Measurements from ENCODE around the gene OR10K1.
"Not testable (repeated sequence)": the region's sequence is repeated elsewhere in the genome, so short reads cannot be mapped to it uniquely, and the experiment has no call there.

The OR10K1 gene, protein sequence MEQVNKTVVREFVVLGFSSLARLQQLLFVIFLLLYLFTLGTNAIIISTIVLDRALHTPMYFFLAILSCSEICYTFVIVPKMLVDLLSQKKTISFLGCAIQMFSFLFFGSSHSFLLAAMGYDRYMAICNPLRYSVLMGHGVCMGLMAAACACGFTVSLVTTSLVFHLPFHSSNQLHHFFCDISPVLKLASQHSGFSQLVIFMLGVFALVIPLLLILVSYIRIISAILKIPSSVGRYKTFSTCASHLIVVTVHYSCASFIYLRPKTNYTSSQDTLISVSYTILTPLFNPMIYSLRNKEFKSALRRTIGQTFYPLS

DNA sequence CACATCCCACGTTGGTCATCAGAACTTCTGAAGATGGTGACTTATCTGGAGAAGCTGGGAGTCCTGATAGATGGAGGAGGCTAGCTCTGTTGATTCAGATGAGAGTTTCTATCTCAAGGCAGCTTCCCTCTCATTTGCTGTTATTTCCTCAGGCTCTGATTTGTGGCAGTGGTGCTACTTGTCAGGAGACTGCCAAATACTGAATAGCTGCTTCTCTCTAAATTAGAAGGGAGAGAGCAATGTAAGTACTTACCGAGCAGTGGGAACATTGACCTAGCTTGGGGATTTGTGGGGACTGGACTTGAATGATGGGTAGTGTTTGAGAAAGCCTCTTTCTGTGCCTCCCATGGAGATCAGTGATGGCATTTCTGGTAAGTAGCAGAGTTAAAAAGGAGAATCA, at the start of gene OR10K1:
Gene OR10K1, plus strand, starts transcription at position 301 of the 400 bp plus-strand sequence. CDS start 3,728 bp downstream, outside the sequence.
- no peak for DNase-seq (ENCODE audit: low spot score)
- in situ Hi-C loops (cut with MboI; ENCODE audit: low pct_unique_long_range_greater_than_20kb, low sequenced_read_pairs, unreplicated experiment): no loop called here
- TF ChIP-seq, protein P1, sequence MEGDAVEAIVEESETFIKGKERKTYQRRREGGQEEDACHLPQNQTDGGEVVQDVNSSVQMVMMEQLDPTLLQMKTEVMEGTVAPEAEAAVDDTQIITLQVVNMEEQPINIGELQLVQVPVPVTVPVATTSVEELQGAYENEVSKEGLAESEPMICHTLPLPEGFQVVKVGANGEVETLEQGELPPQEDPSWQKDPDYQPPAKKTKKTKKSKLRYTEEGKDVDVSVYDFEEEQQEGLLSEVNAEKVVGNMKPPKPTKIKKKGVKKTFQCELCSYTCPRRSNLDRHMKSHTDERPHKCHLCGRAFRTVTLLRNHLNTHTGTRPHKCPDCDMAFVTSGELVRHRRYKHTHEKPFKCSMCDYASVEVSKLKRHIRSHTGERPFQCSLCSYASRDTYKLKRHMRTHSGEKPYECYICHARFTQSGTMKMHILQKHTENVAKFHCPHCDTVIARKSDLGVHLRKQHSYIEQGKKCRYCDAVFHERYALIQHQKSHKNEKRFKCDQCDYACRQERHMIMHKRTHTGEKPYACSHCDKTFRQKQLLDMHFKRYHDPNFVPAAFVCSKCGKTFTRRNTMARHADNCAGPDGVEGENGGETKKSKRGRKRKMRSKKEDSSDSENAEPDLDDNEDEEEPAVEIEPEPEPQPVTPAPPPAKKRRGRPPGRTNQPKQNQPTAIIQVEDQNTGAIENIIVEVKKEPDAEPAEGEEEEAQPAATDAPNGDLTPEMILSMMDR (IDR thresholded peaks at IDR 0.05; ENCODE audit: extremely low read depth, insufficient read depth, missing control alignments): no peak

GRCh38 chr1:158414651-158415345, 46.8 kb upstream of the OR10K1 start:
- TF ChIP-seq, protein P1 (IDR thresholded peaks at IDR 0.05; ENCODE audit: extremely low read depth, insufficient read depth, missing control alignments): no peak
- DNase-seq (ENCODE audit: low spot score): no peak
- in situ Hi-C loops (cut with MboI; ENCODE audit: low pct_unique_long_range_greater_than_20kb, low sequenced_read_pairs, unreplicated experiment): no loop called here

- TF ChIP-seq, protein P1 (IDR thresholded peaks at IDR 0.05; ENCODE audit: extremely low read depth, insufficient read depth, missing control alignments): no peak
- DNase-seq (ENCODE audit: low spot score): no peak
- in situ Hi-C loops (cut with MboI; ENCODE audit: low pct_unique_long_range_greater_than_20kb, low sequenced_read_pairs, unreplicated experiment): no loop called here
These were observed 44.0 kb upstream of the OR10K1 start for GRCh38 chr1:158417586-158417985.

DNA sequence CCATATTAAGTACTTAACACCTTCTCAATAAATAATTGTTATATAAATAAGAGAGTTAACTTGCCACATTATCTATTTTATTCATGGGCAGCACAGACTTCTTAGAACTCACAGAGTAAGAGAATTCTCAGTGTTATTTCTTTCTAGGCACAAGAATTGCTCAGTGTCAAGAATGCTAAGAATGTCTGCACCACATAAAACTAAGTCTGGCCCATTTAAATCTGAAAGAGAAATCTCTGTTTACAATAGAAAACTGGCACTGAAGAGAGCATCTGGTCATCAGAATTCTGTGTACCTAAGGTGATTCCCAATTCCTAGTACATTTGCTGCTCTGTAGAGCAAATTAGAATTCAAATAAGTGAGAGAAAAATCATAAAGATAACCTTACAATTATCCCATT, 39.4 kb upstream of the OR10K1 start:
- DNase-seq (ENCODE audit: low spot score): no peak
- in situ Hi-C loops (cut with MboI; ENCODE audit: low pct_unique_long_range_greater_than_20kb, low sequenced_read_pairs, unreplicated experiment): no loop called here
- TF ChIP-seq, protein P1 (IDR thresholded peaks at IDR 0.05; ENCODE audit: extremely low read depth, insufficient read depth, missing control alignments): no peak

GRCh38 chr1:158425027-158425426, 36.6 kb upstream of the OR10K1 start:
- in situ Hi-C loops (cut with MboI; ENCODE audit: low pct_unique_long_range_greater_than_20kb, low sequenced_read_pairs, unreplicated experiment): no loop called here
- TF ChIP-seq, protein P1 (IDR thresholded peaks at IDR 0.05; ENCODE audit: extremely low read depth, insufficient read depth, missing control alignments): no peak
- no peak for DNase-seq (ENCODE audit: low spot score)

- TF ChIP-seq, protein P1 (IDR thresholded peaks at IDR 0.05; ENCODE audit: extremely low read depth, insufficient read depth, missing control alignments): no peak
- in situ Hi-C loops (cut with MboI; ENCODE audit: low pct_unique_long_range_greater_than_20kb, low sequenced_read_pairs, unreplicated experiment): no loop called here
- no peak for DNase-seq (ENCODE audit: low spot score)
These were observed 35.5 kb upstream of the OR10K1 start, which contains the start of gene OR10K2 for GRCh38 chr1:158426137-158426536. Gene OR10K2, minus strand, starts transcription at chr1:158426237. Its CDS starts 5,371 bp downstream, at chr1:158420866.

GRCh38 chr1:158430163-158430562, 31.5 kb upstream of the OR10K1 start:
- in situ Hi-C loops (cut with MboI; ENCODE audit: low pct_unique_long_range_greater_than_20kb, low sequenced_read_pairs, unreplicated experiment); DNase-seq (ENCODE audit: low spot score): not testable (repeated sequence)
